HG03196 (cell line): Measurements from ENCODE around the gene VPS26A.

Source experiments
- ATAC-seq: cut with Tn5 transposase; IDR thresholded peaks from one replicate; pipeline ENCODE4 v1.9.1; 2021; ENCODE audit not compliant: unreplicated experiment

VPS26A gene

GRCh38 chr10:69218831-69219230 is 94.9 kb downstream of the VPS26A start:
- ATAC-seq = no peak

GRCh38 chr10:69220041-69220451 is 96.1 kb downstream of the VPS26A start, which contains the start of gene HKDC1:
Gene HKDC1 (plus strand): TSS chr10:69220332. CDS start chr10:69220436, 104 bp downstream.
- ATAC-seq = no peak

- no peak for ATAC-seq
Measured at GRCh38 chr10:69220507-69220906, 96.5 kb downstream of the VPS26A start.
